ENCODE results near the gene FGG. TPM values are rescaled to one million over a fixed set of nuclear protein-coding genes. Genes with fewer than 3 reads are reported as not detected.

Gene FGG
- total and polyA plus RNA-seq, 9 donors = 0.09 to 9.7 (median 0.93) TPM; not detected in 4

DNA sequence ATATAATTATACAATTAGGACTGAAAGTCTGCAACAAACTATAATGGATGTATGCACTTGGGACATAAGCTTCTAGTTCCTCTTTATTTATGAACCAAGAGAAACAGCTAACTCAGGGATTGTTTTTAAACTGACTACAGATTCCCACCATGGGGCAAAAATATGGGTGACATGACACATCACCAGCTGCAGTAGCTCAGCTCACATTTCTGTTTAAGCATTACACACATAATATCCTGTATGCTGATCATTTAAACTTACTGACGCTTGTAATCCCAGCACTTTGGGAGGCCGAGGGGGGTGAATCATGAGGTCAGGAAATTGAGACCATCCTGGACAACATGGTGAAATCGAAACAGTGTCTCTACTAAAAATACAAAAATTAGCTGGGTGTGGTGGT lies 38.1 kb downstream of the FGG start:
- H3K9me3 ChIP-seq (replicated peaks; ENCODE audit: control insufficient read depth, low read depth, low read length) = no peaks in the 10 kb centered on the region
- no peaks in the 10 kb centered on the region for H3K36me3 ChIP-seq (ENCODE audit: control insufficient read depth, insufficient read depth, low read length)
- no peak overlapping the region for H3K4me3 ChIP-seq (ENCODE audit: low read length)
- no peak for DNase-seq
- no CpG with 5 or more reads among the region's 3 CpGs for WGBS (ENCODE audit: insufficient coverage)
- no peak overlapping the region for H3K27ac ChIP-seq (ENCODE audit: low read length)
- H3K27me3 ChIP-seq (ENCODE audit: control insufficient read depth, insufficient read depth, low read length) = no peaks in the 10 kb centered on the region
- no peaks in the 10 kb centered on the region for H3K4me1 ChIP-seq (ENCODE audit: control insufficient read depth, insufficient read depth, low read length)

DNA sequence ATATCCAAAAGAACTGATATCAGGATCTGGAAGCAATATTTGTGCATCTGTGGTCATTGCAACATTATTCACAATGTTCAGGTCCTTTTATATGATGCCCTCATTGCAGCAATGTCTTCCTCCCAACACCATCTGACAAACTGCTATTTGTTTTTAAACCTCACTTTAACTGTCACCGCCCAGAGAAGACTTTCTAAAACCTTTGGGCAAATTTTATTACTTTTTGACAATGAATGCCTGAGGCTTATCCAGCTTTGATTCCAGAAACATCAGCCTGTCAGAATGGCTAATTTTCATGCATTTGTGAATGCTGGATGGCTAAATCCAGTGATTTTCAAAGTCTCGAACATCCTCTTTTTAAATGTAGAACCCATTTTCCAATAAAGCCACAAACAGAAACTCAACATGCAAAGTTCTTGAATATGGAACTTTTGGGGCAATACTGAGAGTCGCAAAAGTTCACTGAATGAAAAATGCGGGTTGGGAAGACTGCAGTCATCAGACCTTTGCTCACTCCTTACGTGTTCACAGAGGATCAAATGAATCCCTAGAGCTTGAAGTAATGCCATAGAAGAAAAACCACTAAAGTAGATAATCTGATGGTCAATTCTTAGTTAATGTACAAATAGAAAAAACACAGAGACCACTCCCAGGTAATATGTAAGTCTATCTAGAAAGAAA lies 39.1 kb downstream of the FGG start:
- Histone ChIP-seq H3K27ac (ENCODE audit: low read length) (no peak overlapping the region), H3K9me3 (replicated peaks; ENCODE audit: control insufficient read depth, low read depth, low read length) (no peaks in the 10 kb centered on the region), H3K4me3 (ENCODE audit: low read length) (no peak overlapping the region), H3K4me1 (ENCODE audit: control insufficient read depth, insufficient read depth, low read length) (no peaks in the 10 kb centered on the region), H3K27me3 (ENCODE audit: control insufficient read depth, insufficient read depth, low read length) (no peaks in the 10 kb centered on the region), H3K36me3 (ENCODE audit: control insufficient read depth, insufficient read depth, low read length) (no peaks in the 10 kb centered on the region)
- WGBS (ENCODE audit: insufficient coverage) = 71% methylated on average over 1 of the region's 5 CpGs
- DNase-seq = no peak

GRCh38 chr4:154569584-154569983 lies 42.9 kb downstream of the FGG start:
- Histone ChIP-seq H3K9me3 (replicated peaks; ENCODE audit: control insufficient read depth, low read depth, low read length) (no peaks in the 10 kb centered on the region), H3K36me3 (ENCODE audit: control insufficient read depth, insufficient read depth, low read length) (no peaks in the 10 kb centered on the region), H3K4me3 (ENCODE audit: low read length) (no peak overlapping the region), H3K27me3 (ENCODE audit: control insufficient read depth, insufficient read depth, low read length) (no peaks in the 10 kb centered on the region), H3K27ac (ENCODE audit: low read length) (no peak overlapping the region), H3K4me1 (ENCODE audit: control insufficient read depth, insufficient read depth, low read length) (no peaks in the 10 kb centered on the region)
- DNase-seq = no peak
- 91% methylated on average over 4 of the region's 5 CpGs for WGBS (ENCODE audit: insufficient coverage)

- no peak overlapping the region for H3K27ac ChIP-seq (ENCODE audit: low read length)
- H3K4me3 ChIP-seq (ENCODE audit: low read length) = no peak overlapping the region
- H3K36me3 ChIP-seq (ENCODE audit: control insufficient read depth, insufficient read depth, low read length) = no peaks in the 10 kb centered on the region
- 0% methylated on average over 2 of the region's 3 CpGs for WGBS (ENCODE audit: insufficient coverage)
- no peaks in the 10 kb centered on the region for H3K9me3 ChIP-seq (replicated peaks; ENCODE audit: control insufficient read depth, low read depth, low read length)
- no peak for DNase-seq
- no peaks in the 10 kb centered on the region for H3K27me3 ChIP-seq (ENCODE audit: control insufficient read depth, insufficient read depth, low read length)
- no peaks in the 10 kb centered on the region for H3K4me1 ChIP-seq (ENCODE audit: control insufficient read depth, insufficient read depth, low read length)
Observed at GRCh38 chr4:154569028-154569427, 43.4 kb downstream of the FGG start.

DNA sequence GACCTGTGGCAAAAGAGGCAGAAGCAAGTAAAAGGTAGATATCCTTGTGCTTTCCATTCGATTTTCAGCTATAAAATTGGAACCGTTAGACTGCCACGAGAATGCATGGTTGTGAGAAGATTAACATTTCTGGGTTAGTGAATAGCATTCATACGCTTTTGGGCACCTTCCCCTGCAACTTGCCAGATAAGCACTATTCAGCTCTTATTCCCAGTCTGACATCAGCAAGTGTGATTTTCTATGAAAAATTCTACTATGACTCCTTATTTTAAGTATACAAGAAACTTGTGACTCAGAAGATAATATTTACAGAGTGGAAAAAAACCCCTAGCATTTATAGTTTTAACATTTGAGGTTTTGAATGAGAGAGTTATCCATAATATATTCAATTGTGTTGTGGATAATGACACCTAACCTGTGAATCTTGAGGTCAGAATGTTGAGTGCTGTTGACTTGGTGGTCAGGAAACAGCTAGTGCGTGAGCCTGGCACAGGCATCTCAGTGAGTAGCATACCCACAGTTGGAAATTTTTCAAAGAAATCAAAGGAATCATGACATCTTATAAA lies 45.7 kb downstream of the FGG start:
- Histone ChIP-seq H3K4me1 (ENCODE audit: control insufficient read depth, insufficient read depth, low read length) (no peaks in the 10 kb centered on the region), H3K9me3 (replicated peaks; ENCODE audit: control insufficient read depth, low read depth, low read length) (no peaks in the 10 kb centered on the region), H3K27ac (ENCODE audit: low read length) (no peak overlapping the region), H3K36me3 (ENCODE audit: control insufficient read depth, insufficient read depth, low read length) (no peaks in the 10 kb centered on the region), H3K4me3 (ENCODE audit: low read length) (no peak overlapping the region), H3K27me3 (ENCODE audit: control insufficient read depth, insufficient read depth, low read length) (no peaks in the 10 kb centered on the region)
- 81% methylated on average over 3 of the region's 5 CpGs for WGBS (ENCODE audit: insufficient coverage)
- DNase-seq = no peak

GRCh38 chr4:154565704-154566103 lies 46.8 kb downstream of the FGG start:
- no peaks in the 10 kb centered on the region for H3K4me1 ChIP-seq (ENCODE audit: control insufficient read depth, insufficient read depth, low read length)
- no peaks in the 10 kb centered on the region for H3K27me3 ChIP-seq (ENCODE audit: control insufficient read depth, insufficient read depth, low read length)
- no peak for DNase-seq
- H3K9me3 ChIP-seq (replicated peaks; ENCODE audit: control insufficient read depth, low read depth, low read length) = no peaks in the 10 kb centered on the region
- H3K36me3 ChIP-seq (ENCODE audit: control insufficient read depth, insufficient read depth, low read length) = no peaks in the 10 kb centered on the region
- no peak overlapping the region for H3K4me3 ChIP-seq (ENCODE audit: low read length)
- 97% methylated on average over 3 of the region's 6 CpGs for WGBS (ENCODE audit: insufficient coverage)
- H3K27ac ChIP-seq (ENCODE audit: low read length) = no peak overlapping the region

GRCh38 chr4:154564311-154564710 lies 48.1 kb downstream of the FGG start:
- no CpG with 5 or more reads among the region's 1 CpG for WGBS (ENCODE audit: insufficient coverage)
- H3K4me3 ChIP-seq (ENCODE audit: low read length) = no peak overlapping the region

GRCh38 chr4:154562697-154563254 lies 49.7 kb downstream of the FGG start, which contains the start of gene FGB:
Gene FGB, plus strand, starts transcription at chr4:154563011. Its CDS starts 8 bp downstream, at chr4:154563019.
- DNase-seq = no peak
- Histone ChIP-seq H3K27ac (ENCODE audit: low read length) (no peak within 1 kb of the TSS), H3K4me3 (ENCODE audit: low read length) (no peak within 1 kb of the TSS), H3K27me3 (ENCODE audit: control insufficient read depth, insufficient read depth, low read length) (no peaks in the 10 kb centered on the region), H3K4me1 (ENCODE audit: control insufficient read depth, insufficient read depth, low read length) (no peaks in the 10 kb centered on the region), H3K9me3 (replicated peaks; ENCODE audit: control insufficient read depth, low read depth, low read length) (no peaks in the 10 kb centered on the region), H3K36me3 (ENCODE audit: control insufficient read depth, insufficient read depth, low read length) (no peaks in the 10 kb centered on the region)
- WGBS (ENCODE audit: insufficient coverage) = no CpG with 5 or more reads among the region's 2 CpGs

More at GRCh38 chr4:154564311-154564710, 48.1 kb downstream of the FGG start:
- no peaks in the 10 kb centered on the region for H3K4me1 ChIP-seq (ENCODE audit: control insufficient read depth, insufficient read depth, low read length)
- no peaks in the 10 kb centered on the region for H3K9me3 ChIP-seq (replicated peaks; ENCODE audit: control insufficient read depth, low read depth, low read length)
- DNase-seq = no peak
- H3K27ac ChIP-seq (ENCODE audit: low read length) = no peak overlapping the region
- H3K36me3 ChIP-seq (ENCODE audit: control insufficient read depth, insufficient read depth, low read length) = no peaks in the 10 kb centered on the region
- no peaks in the 10 kb centered on the region for H3K27me3 ChIP-seq (ENCODE audit: control insufficient read depth, insufficient read depth, low read length)

- no peaks in the 10 kb centered on the region for H3K9me3 ChIP-seq (replicated peaks; ENCODE audit: control insufficient read depth, low read depth, low read length)
Observed at GRCh38 chr4:154560824-154561231, 51.6 kb downstream of the FGG start.

DNA sequence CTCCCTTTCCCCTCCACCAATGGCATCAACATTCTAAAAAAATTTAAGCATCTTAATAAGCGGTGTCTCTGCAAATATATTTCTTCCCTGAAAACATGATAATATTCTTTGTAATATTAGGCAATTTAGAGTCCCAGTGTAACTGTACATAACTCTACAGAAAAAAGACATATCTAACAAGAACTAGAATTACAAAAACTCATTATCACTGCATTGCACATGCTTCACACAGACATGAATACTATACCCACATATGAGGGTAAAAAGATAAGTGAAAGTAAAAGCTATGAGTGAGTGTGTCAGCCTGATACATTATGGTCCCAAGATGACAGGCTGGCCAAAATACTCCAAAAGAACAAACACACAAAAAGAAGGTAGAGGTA lies 52.0 kb downstream of the FGG start:
- Histone ChIP-seq H3K4me1 (ENCODE audit: control insufficient read depth, insufficient read depth, low read length) (no peaks in the 10 kb centered on the region), H3K36me3 (ENCODE audit: control insufficient read depth, insufficient read depth, low read length) (no peaks in the 10 kb centered on the region), H3K27me3 (ENCODE audit: control insufficient read depth, insufficient read depth, low read length) (no peaks in the 10 kb centered on the region), H3K27ac (ENCODE audit: low read length) (no peak overlapping the region), H3K4me3 (ENCODE audit: low read length) (no peak overlapping the region), H3K9me3 (replicated peaks; ENCODE audit: control insufficient read depth, low read depth, low read length) (no peaks in the 10 kb centered on the region)
- WGBS (ENCODE audit: insufficient coverage) = no CpG with 5 or more reads among the region's 1 CpG
- no peak for DNase-seq

More at GRCh38 chr4:154560824-154561231, 51.6 kb downstream of the FGG start:
- WGBS (ENCODE audit: insufficient coverage) = no CpG with 5 or more reads among the region's 4 CpGs
- no peak overlapping the region for H3K4me3 ChIP-seq (ENCODE audit: low read length)
- no peaks in the 10 kb centered on the region for H3K27me3 ChIP-seq (ENCODE audit: control insufficient read depth, insufficient read depth, low read length)
- no peaks in the 10 kb centered on the region for H3K36me3 ChIP-seq (ENCODE audit: control insufficient read depth, insufficient read depth, low read length)
- no peaks in the 10 kb centered on the region for H3K4me1 ChIP-seq (ENCODE audit: control insufficient read depth, insufficient read depth, low read length)
- no peak for DNase-seq
- no peak overlapping the region for H3K27ac ChIP-seq (ENCODE audit: low read length)

Data from muscle of leg (tissue), 11 donors.